B cell (primary cell): ENCODE data around the gene AP5S1. TPM values are rescaled to one million over a fixed set of nuclear protein-coding genes. Genes with fewer than 3 reads are reported as not detected.
A peak's percentile ranks its signal among the peaks of the same experiment; 100 is the strongest.

Experiments
- ATAC-seq: fragments of 200-7000 bp; cut with Tn5 transposase; one replicate; pipeline ENCODE4 v1.10.0; 2021; ENCODE audit warnings: low read depth, mild to moderate bottlenecking, moderate number of reproducible peaks, moderate library complexity
- CTCF ChIA-PET: fragments of 350-600 bp; sonication (Branson Sonifier 250); formaldehyde crosslinking; loops from one replicate; lab custom pipeline; 2021; ENCODE audit warnings: antibody characterized with exemption, inconsistent platforms; lab: Charles Lee
- POLR2A ChIA-PET: fragments of 350-600 bp; sonication (Branson Sonifier 250); formaldehyde crosslinking; loops from one replicate; lab custom pipeline; 2021; ENCODE audit warnings: antibody characterized with exemption; lab: Charles Lee
- DNase-seq: peaks from one replicate; pipeline ENCODE4 v3.0.0; 2013
- H2AFZ ChIP-seq: 2 replicates; pipeline ENCODE4 v1.6.1; 2012; ENCODE audit warnings: mild to moderate bottlenecking, low read depth, low read length; ENCODE audit not compliant: insufficient read depth, poor library complexity, severe bottlenecking
- H3K27ac ChIP-seq, 2 donors: 1 replicate in 1 of 2; 2 replicates in 1 of 2; pipeline ENCODE4 v1.5.1; 2012 to 2013; ENCODE audit warnings: low read length in 2 of 2, mild to moderate bottlenecking in 2 of 2, moderate library complexity in 1 of 2
- H3K27me3 ChIP-seq, 4 experiments: fragments of 200-600 bp in 1 of 4; sonication (generic) in 1 of 4; replicated peaks in 1 of 4; 1 replicate in 2 of 4; 2 replicates in 2 of 4; pipeline versions ENCODE4 v1.6.1 to v1.7.0; 2013 to 2016; ENCODE audit warnings: low read length in 3 of 4, mild to moderate bottlenecking in 2 of 4, mixed read lengths in 1 of 4, moderate library complexity in 1 of 4; ENCODE audit not compliant: insufficient read depth in 4 of 4, control insufficient read depth in 3 of 4; ENCODE audit errors: control extremely low read depth in 1 of 4
- H3K36me3 ChIP-seq, 2 experiments: replicated peaks in 1 of 2; 1 replicate in 1 of 2; 2 replicates in 1 of 2; pipeline versions ENCODE4 v1.6.1 to v1.7.1; 2013; ENCODE audit warnings: low read length in 1 of 2; ENCODE audit not compliant: insufficient read depth in 2 of 2, control insufficient read depth in 1 of 2; ENCODE audit errors: control extremely low read depth in 1 of 2, extremely low read depth in 1 of 2
- H3K4me1 ChIP-seq, 2 donors: fragments of 200-600 bp in 1 of 2; sonication (generic) in 1 of 2; 1 replicate in 1 of 2; 2 replicates in 1 of 2; pipeline versions ENCODE4 v1.5.1 to v1.6.1; 2013 to 2017; ENCODE audit warnings: low read length in 2 of 2; ENCODE audit not compliant: control insufficient read depth in 2 of 2, insufficient read depth in 2 of 2
- H3K4me2 ChIP-seq: replicated peaks from 2 replicates; pipeline ENCODE3; 2012; ENCODE audit warnings: mild to moderate bottlenecking, low read depth, low read length; ENCODE audit not compliant: poor library complexity, severe bottlenecking
- H3K4me3 ChIP-seq, 5 experiments: fragments of 200-600 bp in 1 of 5; sonication (generic) in 1 of 5; 1 replicate in 3 of 5; 2 replicates in 2 of 5; pipeline versions ENCODE4 v1.5.1 to v1.7.0; 2011 to 2016; ENCODE audit warnings: low read length in 4 of 5, mild to moderate bottlenecking in 4 of 5, low read depth in 2 of 5, control low read depth in 1 of 5, moderate library complexity in 1 of 5; ENCODE audit not compliant: insufficient read depth in 1 of 5; ENCODE audit errors: control extremely low read depth in 1 of 5, extremely low read depth in 1 of 5
- H3K79me2 ChIP-seq: fragments of 200-600 bp; sonication (generic); one replicate; pipeline ENCODE4 v1.6.0; 2016; ENCODE audit warnings: low read length; ENCODE audit not compliant: control insufficient read depth, insufficient read depth
- H3K9ac ChIP-seq: fragments of 200-600 bp; sonication (generic); 2 replicates; pipeline ENCODE4 v1.6.1; 2017; ENCODE audit warnings: mild to moderate bottlenecking, low read length, moderate library complexity
- H3K9me3 ChIP-seq, 3 donors: one replicate each; pipeline versions ENCODE4 v1.6.1 to v1.7.1; 2013; ENCODE audit warnings: low read length in 2 of 3; ENCODE audit not compliant: control insufficient read depth in 2 of 3, insufficient read depth in 1 of 3; ENCODE audit errors: control extremely low read depth in 1 of 3
- H4K20me1 ChIP-seq: 2 replicates; pipeline ENCODE4 v1.6.0; 2012; ENCODE audit warnings: mild to moderate bottlenecking, low read length; ENCODE audit not compliant: insufficient read depth, control insufficient read depth, poor library complexity, severe bottlenecking
- H3K27ac Mint-ChIP-seq: one replicate; pipeline ENCODE4 v1.8.0; 2021; ENCODE audit warnings: mixed read lengths
- H3K27me3 Mint-ChIP-seq: one replicate; pipeline ENCODE4 v1.8.0; 2021; ENCODE audit warnings: mixed read lengths
- H3K4me1 Mint-ChIP-seq: one replicate; pipeline ENCODE4 v1.8.0; 2021; ENCODE audit warnings: mixed read lengths
- H3K4me3 Mint-ChIP-seq: one replicate; pipeline ENCODE4 v1.8.0; 2021; ENCODE audit warnings: mixed read lengths
- H3K9me3 Mint-ChIP-seq: one replicate; pipeline ENCODE4 v1.8.0; 2022; ENCODE audit warnings: mixed read lengths; ENCODE audit not compliant: insufficient read depth
- EZH2 ChIP-seq: IDR thresholded peaks from 2 replicates; pipeline ENCODE4 v1.6.1; 2012; ENCODE audit warnings: borderline replicate concordance, low read depth, mild to moderate bottlenecking, moderate library complexity, low read length; ENCODE audit not compliant: insufficient read depth, poor library complexity, severe bottlenecking
- WGBS: methylation state at CpG from one replicate; pipeline ENCODE4 v1.1.5; 2013; ENCODE audit warnings: missing lambda C conversion rate; ENCODE audit not compliant: insufficient coverage; 5-methylcytosine and 5-hydroxymethylcytosine counted together
- intact Hi-C: fragments of 100-400 bp; cut with micrococcal nuclease; formaldehyde crosslinking; loops from one replicate; pipeline ENCODE4 v1.10.0; 2022
- polyA plus RNA-seq: library from polyadenylated mRNA; depleted of rRNA; stranded (reverse); fragments of >200 nt; gene quantifications from 2 replicates; pipeline ENCODE4 v1.2.3, GENCODE V29; 2012
- total RNA-seq, 2 donors: library from RNA; stranded (reverse); fragments of 120-200 nt in 1 of 2; gene quantifications; 1 replicate in 1 of 2; 2 replicates in 1 of 2; pipeline versions ENCODE4 v1.2.3 to v1.2.4, GENCODE V29; 2013 to 2022
- TF ChIP-seq, protein P1 (sequence below): fragments of 200-600 bp; IDR thresholded peaks from one replicate; pipeline ENCODE4 v1.8.0; 2022; ENCODE audit warnings: antibody characterized with exemption, mild to moderate bottlenecking

Gene AP5S1
- total and polyA plus RNA-seq, 2 donors (not counting 1 experiment from before 2014, with no cell fraction given): 9.2 to 12.6 TPM

DNA sequence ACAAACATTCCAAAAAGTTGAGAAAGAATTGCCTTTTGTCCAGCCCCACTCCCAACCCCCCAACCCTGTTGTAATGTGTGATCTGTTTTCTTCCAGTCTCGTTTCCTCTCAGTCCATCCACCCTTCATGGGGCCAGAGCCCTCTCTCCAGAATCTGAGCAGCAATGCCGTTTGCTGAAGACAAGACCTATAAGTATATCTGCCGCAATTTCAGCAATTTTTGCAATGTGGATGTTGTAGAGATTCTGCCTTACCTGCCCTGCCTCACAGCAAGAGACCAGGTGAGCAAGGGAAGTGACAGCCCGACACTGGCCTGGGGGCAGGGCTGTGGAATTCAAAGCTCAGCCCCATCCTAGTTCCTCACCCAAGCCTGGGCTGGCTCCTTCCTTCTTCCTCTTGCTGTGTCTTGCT is 34.1 kb downstream of the AP5S1 start:
- DNase-seq: no peak
- Mint-ChIP-seq H3K9me3 (no peaks in the 10 kb centered on the region), H3K4me1 (peaks cover 6% of the 10 kb centered on the region), H3K27me3 (no peaks in the 10 kb centered on the region), H3K4me3 (no peak overlapping the region), H3K27ac (peak overlapping the region; percentile 26)
- intact Hi-C loops: loop anchor here (2.0 kb wide), 1 partner anchor 34 kb away; the partner anchor contains the start of gene AP5S1
- H3K9ac ChIP-seq: no peak overlapping the region
- H3K79me2 ChIP-seq: peaks cover 29% of the 10 kb centered on the region
- H3K27me3 ChIP-seq: no peaks in the 10 kb centered on the region
- no peak for ATAC-seq
- no peak overlapping the region for H3K4me2 ChIP-seq
- no peak overlapping the region for H3K4me3 ChIP-seq
- TF ChIP-seq, protein P1, sequence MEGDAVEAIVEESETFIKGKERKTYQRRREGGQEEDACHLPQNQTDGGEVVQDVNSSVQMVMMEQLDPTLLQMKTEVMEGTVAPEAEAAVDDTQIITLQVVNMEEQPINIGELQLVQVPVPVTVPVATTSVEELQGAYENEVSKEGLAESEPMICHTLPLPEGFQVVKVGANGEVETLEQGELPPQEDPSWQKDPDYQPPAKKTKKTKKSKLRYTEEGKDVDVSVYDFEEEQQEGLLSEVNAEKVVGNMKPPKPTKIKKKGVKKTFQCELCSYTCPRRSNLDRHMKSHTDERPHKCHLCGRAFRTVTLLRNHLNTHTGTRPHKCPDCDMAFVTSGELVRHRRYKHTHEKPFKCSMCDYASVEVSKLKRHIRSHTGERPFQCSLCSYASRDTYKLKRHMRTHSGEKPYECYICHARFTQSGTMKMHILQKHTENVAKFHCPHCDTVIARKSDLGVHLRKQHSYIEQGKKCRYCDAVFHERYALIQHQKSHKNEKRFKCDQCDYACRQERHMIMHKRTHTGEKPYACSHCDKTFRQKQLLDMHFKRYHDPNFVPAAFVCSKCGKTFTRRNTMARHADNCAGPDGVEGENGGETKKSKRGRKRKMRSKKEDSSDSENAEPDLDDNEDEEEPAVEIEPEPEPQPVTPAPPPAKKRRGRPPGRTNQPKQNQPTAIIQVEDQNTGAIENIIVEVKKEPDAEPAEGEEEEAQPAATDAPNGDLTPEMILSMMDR: no peak
- TF ChIP-seq EZH2: no peak
- CTCF ChIA-PET: interaction anchor here (0.7 to 4.9 kb wide), 26 partner anchors 9 to 1384 kb away, joined by 3 to 47 read pairs (median 4); partner anchors contain the start of genes ADISSP, AP5S1, CENPB and SNRPB
- H4K20me1 ChIP-seq: peaks cover 24% of the 10 kb centered on the region
- H3K36me3 ChIP-seq: peaks cover 2 to 30% of the 10 kb centered on the region in 2 experiments
- no peak overlapping the region for H3K27ac ChIP-seq
- no CpG with 5 or more reads among the region's 4 CpGs for WGBS
- no peaks in the 10 kb centered on the region for H3K4me1 ChIP-seq
- POLR2A ChIA-PET: interaction anchor here (0.7 kb wide), 1 partner anchor 102 kb away, joined by 4 read pairs; no protein-coding TSS in a partner anchor
- H2AFZ ChIP-seq: no peak overlapping the region
- H3K9me3 ChIP-seq: no peaks in the 10 kb centered on the region

DNA sequence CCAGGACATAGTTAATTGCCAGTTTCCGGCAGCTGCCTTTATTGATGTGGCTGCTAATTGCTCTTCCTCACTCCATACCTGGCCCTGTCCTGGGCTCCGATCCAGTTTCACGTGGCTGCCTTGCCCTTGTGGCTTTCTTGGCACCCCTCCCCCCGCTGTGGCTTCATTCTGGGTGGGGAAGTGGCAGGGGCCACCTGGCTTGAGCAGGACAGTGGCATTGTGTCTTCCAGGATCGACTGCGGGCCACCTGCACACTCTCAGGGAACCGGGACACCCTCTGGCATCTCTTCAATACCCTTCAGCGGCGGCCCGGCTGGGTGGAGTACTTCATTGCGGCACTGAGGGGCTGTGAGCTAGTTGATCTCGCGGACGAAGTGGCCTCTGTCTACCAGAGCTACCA is 37.1 kb downstream of the AP5S1 start:
- no peak overlapping the region for H3K27ac ChIP-seq
- ATAC-seq: no peak
- 83% methylated on average over 14 of the region's 14 CpGs for WGBS
- H3K9me3 ChIP-seq: peaks cover 0 to 3% (median 0%) of the 10 kb centered on the region in 3 donors
- Mint-ChIP-seq H3K27me3 (no peaks in the 10 kb centered on the region), H3K9me3 (no peaks in the 10 kb centered on the region), H3K4me3 (no peak overlapping the region), H3K4me1 (peaks cover 3% of the 10 kb centered on the region), H3K27ac (no peak overlapping the region)
- H4K20me1 ChIP-seq: peaks cover 30% of the 10 kb centered on the region
- H2AFZ ChIP-seq: no peak overlapping the region
- no peaks in the 10 kb centered on the region for H3K27me3 ChIP-seq
- H3K79me2 ChIP-seq: peaks cover 22% of the 10 kb centered on the region
- no peak for DNase-seq
- TF ChIP-seq, protein P1: no peak
- TF ChIP-seq EZH2: no peak
- no peak overlapping the region for H3K9ac ChIP-seq
- ChIA-PET CTCF (interaction anchor here (0.9 to 4.9 kb wide), 4 partner anchors 37 to 181 kb away, joined by 3 to 47 read pairs (median 6); partner anchors contain the start of genes AP5S1 and CENPB), POLR2A (interaction anchor here (0.6 to 0.7 kb wide), 2 partner anchors 20 to 818 kb away, joined by 5 to 6 read pairs; no protein-coding TSS in a partner anchor)
- no peak overlapping the region for H3K4me3 ChIP-seq
- intact Hi-C loops: no loop called here
- peaks cover 2 to 43% of the 10 kb centered on the region in 2 experiments for H3K36me3 ChIP-seq
- H3K4me2 ChIP-seq: no peak overlapping the region
- H3K4me1 ChIP-seq: no peaks in the 10 kb centered on the region
